SK-N-SH treated with all-trans-retinoic acid at 6 μM for 48 hours (cell line): Measurements from ENCODE around the gene MED16.

ENCODE experiments used
- ATAC-seq: fragments of 200-7000 bp; cut with Tn5 transposase; 3 replicates; pipeline ENCODE4 v1.9.1; 2020; ENCODE audit warnings: mild to moderate bottlenecking, moderate library complexity
- ARNTL ChIP-seq: fragments of 450-650 bp; formaldehyde crosslinking; IDR thresholded peaks from 2 replicates; pipeline ENCODE4 v1.5.0; 2020; ENCODE audit warnings: low read depth, mild to moderate bottlenecking, moderate library complexity, borderline replicate concordance
- CSDC2 ChIP-seq: fragments of 250-450 bp; sonication (Bioruptor Pico); IDR thresholded peaks from 2 replicates; pipeline ENCODE4 v1.5.0; 2020; ENCODE audit warnings: mild to moderate bottlenecking, moderate library complexity
- ISL1 ChIP-seq: fragments of 250-450 bp; sonication (Bioruptor Pico); IDR thresholded peaks from 2 replicates; pipeline ENCODE4 v2.1.2; 2022; ENCODE audit warnings: mild to moderate bottlenecking, moderate library complexity
- OSR1 ChIP-seq: fragments of 250-450 bp; sonication (Bioruptor Pico); IDR thresholded peaks from 2 replicates; pipeline ENCODE4 v1.8.0; 2022; ENCODE audit warnings: moderate library complexity, mild to moderate bottlenecking, inconsistent platforms
- RARB ChIP-seq: fragments of 250-450 bp; sonication (Bioruptor Pico); IDR thresholded peaks from 2 replicates; pipeline ENCODE4 v1.8.0; 2021; ENCODE audit warnings: mild to moderate bottlenecking, moderate library complexity
- TCF4 ChIP-seq: fragments of 250-450 bp; sonication (Bioruptor Pico); IDR thresholded peaks from 2 replicates; pipeline ENCODE4 v1.8.0; 2021; ENCODE audit warnings: mild to moderate bottlenecking, moderate library complexity, borderline replicate concordance
- TOX ChIP-seq: fragments of 250-450 bp; sonication (Bioruptor Pico); IDR thresholded peaks from 2 replicates; pipeline ENCODE4 v1.8.0; 2021; ENCODE audit warnings: mild to moderate bottlenecking, moderate library complexity, borderline replicate concordance
- ZC3H10 ChIP-seq: fragments of 250-450 bp; sonication (Bioruptor Pico); IDR thresholded peaks from 2 replicates; pipeline ENCODE4 v1.5.1; 2021; ENCODE audit warnings: mild to moderate bottlenecking, moderate library complexity
- ZFP3 ChIP-seq: fragments of 250-450 bp; sonication (Bioruptor Pico); IDR thresholded peaks from 2 replicates; pipeline ENCODE4 v1.5.0; 2020; ENCODE audit warnings: mild to moderate bottlenecking, moderate library complexity
- ZFP30 ChIP-seq: fragments of 450-650 bp; formaldehyde crosslinking; IDR thresholded peaks from 2 replicates; pipeline ENCODE4 v1.5.0; 2022; ENCODE audit warnings: mild to moderate bottlenecking, moderate library complexity
- ZNF565 ChIP-seq: fragments of 450-650 bp; formaldehyde crosslinking; conservative IDR thresholded peaks from 2 replicates; pipeline ENCODE4 v1.5.0; 2020; ENCODE audit warnings: low read depth, mild to moderate bottlenecking, moderate library complexity
- ZNF70 ChIP-seq: fragments of 450-650 bp; formaldehyde crosslinking; IDR thresholded peaks from 2 replicates; pipeline ENCODE4 v1.5.0; 2020; ENCODE audit warnings: mild to moderate bottlenecking, moderate library complexity
- ZNF8 ChIP-seq: fragments of 450-650 bp; formaldehyde crosslinking; IDR thresholded peaks from 2 replicates; pipeline ENCODE4 v1.5.0; 2020; ENCODE audit warnings: mild to moderate bottlenecking, moderate library complexity
- TF ChIP-seq, protein P1 (sequence below): fragments of 250-450 bp; sonication (Bioruptor Pico); IDR thresholded peaks from 2 replicates; pipeline ENCODE4 v1.5.1; 2021; ENCODE audit warnings: mild to moderate bottlenecking, moderate library complexity
- TF ChIP-seq, protein P2 (sequence below): fragments of 250-450 bp; sonication (Bioruptor Pico); IDR thresholded peaks from 2 replicates; pipeline ENCODE4 v1.5.1; 2020; ENCODE audit warnings: low read depth, mild to moderate bottlenecking, moderate library complexity
- TF ChIP-seq, protein P3 (sequence below): fragments of 250-450 bp; sonication (Bioruptor Pico); IDR thresholded peaks from 2 replicates; pipeline ENCODE4 v1.5.0; 2020; ENCODE audit warnings: mild to moderate bottlenecking, moderate library complexity
- TF ChIP-seq, protein P4 (sequence below): fragments of 250-450 bp; sonication (Bioruptor Pico); IDR thresholded peaks from 2 replicates; pipeline ENCODE4 v1.8.0; 2020; ENCODE audit warnings: mild to moderate bottlenecking, moderate library complexity, borderline replicate concordance
- TF ChIP-seq, protein P5 (sequence below): fragments of 250-450 bp; sonication (Bioruptor Pico); IDR thresholded peaks from 2 replicates; pipeline ENCODE4 v1.8.0; 2021; ENCODE audit warnings: low read depth, mild to moderate bottlenecking, moderate library complexity, borderline replicate concordance

MED16 gene

DNA sequence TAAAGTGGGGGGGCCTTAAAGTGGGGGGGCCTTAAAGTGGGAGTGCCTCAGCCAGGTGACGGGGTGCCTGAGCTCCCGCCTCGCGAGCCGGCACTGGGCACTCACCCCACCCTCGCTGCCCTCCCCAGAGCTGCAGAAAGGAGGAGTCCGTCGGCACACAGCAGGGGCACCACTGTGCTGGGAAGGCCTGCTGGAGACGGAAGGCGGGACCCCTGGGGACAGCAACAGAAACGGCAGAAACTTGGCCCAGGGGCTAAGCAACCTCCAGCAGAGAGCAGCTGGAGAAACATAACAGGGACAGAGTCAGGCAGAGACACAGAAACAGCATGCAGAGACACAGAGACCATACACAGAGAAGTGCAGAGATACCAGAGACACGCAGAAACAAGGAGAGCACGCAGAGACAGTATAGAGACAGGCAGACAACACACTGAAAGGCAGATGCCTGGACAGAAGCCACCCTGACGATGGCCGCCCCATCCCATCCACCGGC, 25.6 kb downstream of the MED16 start:
- TF ChIP-seq ZC3H10 (CRISPR knock-in tag): no peak
- TF ChIP-seq, protein P1, sequence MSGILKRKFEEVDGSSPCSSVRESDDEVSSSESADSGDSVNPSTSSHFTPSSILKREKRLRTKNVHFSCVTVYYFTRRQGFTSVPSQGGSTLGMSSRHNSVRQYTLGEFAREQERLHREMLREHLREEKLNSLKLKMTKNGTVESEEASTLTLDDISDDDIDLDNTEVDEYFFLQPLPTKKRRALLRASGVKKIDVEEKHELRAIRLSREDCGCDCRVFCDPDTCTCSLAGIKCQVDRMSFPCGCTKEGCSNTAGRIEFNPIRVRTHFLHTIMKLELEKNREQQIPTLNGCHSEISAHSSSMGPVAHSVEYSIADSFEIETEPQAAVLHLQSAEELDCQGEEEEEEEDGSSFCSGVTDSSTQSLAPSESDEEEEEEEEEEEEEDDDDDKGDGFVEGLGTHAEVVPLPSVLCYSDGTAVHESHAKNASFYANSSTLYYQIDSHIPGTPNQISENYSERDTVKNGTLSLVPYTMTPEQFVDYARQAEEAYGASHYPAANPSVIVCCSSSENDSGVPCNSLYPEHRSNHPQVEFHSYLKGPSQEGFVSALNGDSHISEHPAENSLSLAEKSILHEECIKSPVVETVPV (CRISPR knock-in tag): no peak
- no peak for TF ChIP-seq ZNF70
- no peak for ATAC-seq

DNA sequence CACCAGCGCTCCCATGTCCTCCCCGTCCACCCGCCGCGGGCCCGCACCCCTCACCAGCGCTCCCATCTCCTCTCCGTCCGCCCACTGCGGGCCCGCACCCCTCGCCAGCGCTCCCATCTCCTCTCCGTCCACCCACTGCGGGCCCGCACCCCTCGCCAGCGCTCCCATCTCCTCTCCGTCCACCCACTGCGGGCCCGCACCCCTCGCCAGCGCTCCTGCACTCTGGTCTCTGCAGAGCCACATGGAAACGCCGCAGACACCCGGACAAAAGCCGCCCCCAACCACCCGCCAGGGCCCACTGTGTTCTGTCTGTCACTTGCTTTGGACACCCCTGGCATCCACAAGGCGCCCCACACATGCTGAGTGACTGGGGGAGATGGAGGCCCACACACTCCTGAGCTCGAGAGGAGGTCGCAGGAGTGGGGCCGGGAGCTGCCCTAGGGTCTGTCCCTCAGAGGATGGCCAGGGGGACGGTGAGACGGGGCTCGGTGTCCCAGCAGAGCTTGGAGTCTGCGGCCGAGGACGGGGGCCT, 26.2 kb downstream of the MED16 start:
- ATAC-seq: no peak

DNA sequence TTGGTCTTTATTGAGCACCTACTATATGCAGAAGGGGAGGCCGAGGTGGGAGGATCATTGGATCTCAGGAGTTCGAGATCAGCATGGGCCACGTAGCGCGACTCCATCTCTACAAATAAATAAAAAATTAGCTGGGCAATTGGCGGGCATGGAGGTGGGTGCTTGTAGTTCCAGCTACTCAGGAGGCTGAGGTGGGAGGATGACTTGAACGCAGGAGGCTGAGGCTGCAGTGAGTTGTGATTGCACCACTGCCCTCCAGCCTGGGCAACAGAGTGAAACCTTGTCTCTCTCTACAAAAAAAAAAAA, 29.7 kb downstream of the MED16 start:
- TF ChIP-seq ZNF565 (CRISPR knock-in tag): no peak
- TF ChIP-seq ISL1: no peak
- TF ChIP-seq, protein P2, sequence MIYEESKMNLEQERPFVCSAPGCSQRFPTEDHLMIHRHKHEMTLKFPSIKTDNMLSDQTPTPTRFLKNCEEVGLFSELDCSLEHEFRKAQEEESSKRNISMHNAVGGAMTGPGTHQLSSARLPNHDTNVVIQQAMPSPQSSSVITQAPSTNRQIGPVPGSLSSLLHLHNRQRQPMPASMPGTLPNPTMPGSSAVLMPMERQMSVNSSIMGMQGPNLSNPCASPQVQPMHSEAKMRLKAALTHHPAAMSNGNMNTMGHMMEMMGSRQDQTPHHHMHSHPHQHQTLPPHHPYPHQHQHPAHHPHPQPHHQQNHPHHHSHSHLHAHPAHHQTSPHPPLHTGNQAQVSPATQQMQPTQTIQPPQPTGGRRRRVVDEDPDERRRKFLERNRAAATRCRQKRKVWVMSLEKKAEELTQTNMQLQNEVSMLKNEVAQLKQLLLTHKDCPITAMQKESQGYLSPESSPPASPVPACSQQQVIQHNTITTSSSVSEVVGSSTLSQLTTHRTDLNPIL (CRISPR knock-in tag): no peak
- no peak for TF ChIP-seq ZFP30 (CRISPR knock-in tag)
- ATAC-seq: no peak

More for the DNA sequence above, 26.2 kb downstream of the MED16 start:
- no peak for TF ChIP-seq ZNF565 (CRISPR knock-in tag)
- no peak for TF ChIP-seq ZNF8 (CRISPR knock-in tag)
- TF ChIP-seq, protein P2 (CRISPR knock-in tag): no peak
- no peak for TF ChIP-seq OSR1 (CRISPR knock-in tag)
- TF ChIP-seq, protein P1 (CRISPR knock-in tag): no peak
- TF ChIP-seq ZNF70: no peak
- no peak for TF ChIP-seq CSDC2 (CRISPR knock-in tag)
- TF ChIP-seq ISL1: no peak
- TF ChIP-seq ZFP3: no peak
- TF ChIP-seq, protein P3, sequence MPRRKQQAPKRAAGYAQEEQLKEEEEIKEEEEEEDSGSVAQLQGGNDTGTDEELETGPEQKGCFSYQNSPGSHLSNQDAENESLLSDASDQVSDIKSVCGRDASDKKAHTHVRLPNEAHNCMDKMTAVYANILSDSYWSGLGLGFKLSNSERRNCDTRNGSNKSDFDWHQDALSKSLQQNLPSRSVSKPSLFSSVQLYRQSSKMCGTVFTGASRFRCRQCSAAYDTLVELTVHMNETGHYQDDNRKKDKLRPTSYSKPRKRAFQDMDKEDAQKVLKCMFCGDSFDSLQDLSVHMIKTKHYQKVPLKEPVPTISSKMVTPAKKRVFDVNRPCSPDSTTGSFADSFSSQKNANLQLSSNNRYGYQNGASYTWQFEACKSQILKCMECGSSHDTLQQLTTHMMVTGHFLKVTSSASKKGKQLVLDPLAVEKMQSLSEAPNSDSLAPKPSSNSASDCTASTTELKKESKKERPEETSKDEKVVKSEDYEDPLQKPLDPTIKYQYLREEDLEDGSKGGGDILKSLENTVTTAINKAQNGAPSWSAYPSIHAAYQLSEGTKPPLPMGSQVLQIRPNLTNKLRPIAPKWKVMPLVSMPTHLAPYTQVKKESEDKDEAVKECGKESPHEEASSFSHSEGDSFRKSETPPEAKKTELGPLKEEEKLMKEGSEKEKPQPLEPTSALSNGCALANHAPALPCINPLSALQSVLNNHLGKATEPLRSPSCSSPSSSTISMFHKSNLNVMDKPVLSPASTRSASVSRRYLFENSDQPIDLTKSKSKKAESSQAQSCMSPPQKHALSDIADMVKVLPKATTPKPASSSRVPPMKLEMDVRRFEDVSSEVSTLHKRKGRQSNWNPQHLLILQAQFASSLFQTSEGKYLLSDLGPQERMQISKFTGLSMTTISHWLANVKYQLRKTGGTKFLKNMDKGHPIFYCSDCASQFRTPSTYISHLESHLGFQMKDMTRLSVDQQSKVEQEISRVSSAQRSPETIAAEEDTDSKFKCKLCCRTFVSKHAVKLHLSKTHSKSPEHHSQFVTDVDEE: no peak
- no peak for TF ChIP-seq TOX (CRISPR knock-in tag)
- TF ChIP-seq, protein P4, sequence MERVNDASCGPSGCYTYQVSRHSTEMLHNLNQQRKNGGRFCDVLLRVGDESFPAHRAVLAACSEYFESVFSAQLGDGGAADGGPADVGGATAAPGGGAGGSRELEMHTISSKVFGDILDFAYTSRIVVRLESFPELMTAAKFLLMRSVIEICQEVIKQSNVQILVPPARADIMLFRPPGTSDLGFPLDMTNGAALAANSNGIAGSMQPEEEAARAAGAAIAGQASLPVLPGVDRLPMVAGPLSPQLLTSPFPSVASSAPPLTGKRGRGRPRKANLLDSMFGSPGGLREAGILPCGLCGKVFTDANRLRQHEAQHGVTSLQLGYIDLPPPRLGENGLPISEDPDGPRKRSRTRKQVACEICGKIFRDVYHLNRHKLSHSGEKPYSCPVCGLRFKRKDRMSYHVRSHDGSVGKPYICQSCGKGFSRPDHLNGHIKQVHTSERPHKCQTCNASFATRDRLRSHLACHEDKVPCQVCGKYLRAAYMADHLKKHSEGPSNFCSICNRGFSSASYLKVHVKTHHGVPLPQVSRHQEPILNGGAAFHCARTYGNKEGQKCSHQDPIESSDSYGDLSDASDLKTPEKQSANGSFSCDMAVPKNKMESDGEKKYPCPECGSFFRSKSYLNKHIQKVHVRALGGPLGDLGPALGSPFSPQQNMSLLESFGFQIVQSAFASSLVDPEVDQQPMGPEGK (CRISPR knock-in tag): no peak
- no peak for TF ChIP-seq ZFP30 (CRISPR knock-in tag)
- TF ChIP-seq, protein P5, sequence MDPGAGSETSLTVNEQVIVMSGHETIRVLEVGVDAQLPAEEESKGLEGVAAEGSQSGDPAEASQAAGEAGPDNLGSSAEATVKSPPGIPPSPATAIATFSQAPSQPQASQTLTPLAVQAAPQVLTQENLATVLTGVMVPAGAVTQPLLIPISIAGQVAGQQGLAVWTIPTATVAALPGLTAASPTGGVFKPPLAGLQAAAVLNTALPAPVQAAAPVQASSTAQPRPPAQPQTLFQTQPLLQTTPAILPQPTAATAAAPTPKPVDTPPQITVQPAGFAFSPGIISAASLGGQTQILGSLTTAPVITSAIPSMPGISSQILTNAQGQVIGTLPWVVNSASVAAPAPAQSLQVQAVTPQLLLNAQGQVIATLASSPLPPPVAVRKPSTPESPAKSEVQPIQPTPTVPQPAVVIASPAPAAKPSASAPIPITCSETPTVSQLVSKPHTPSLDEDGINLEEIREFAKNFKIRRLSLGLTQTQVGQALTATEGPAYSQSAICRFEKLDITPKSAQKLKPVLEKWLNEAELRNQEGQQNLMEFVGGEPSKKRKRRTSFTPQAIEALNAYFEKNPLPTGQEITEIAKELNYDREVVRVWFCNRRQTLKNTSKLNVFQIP (CRISPR knock-in tag): no peak
- TF ChIP-seq RARB (CRISPR knock-in tag): no peak
- TF ChIP-seq ARNTL (CRISPR knock-in tag): no peak
- TF ChIP-seq TCF4 (CRISPR knock-in tag): no peak
